ENCODE results near the gene H3-3A. TPM values are rescaled to one million over a fixed set of nuclear protein-coding genes. Genes with fewer than 3 reads are reported as not detected.

The H3-3A gene
- total and polyA plus RNA-seq, 10 of the 15 experiments (the other 5 are each of a cell fraction or from before 2014, with no cell fraction given): 215 to 486 (median 393) TPM

GRCh38 chr1:226118357-226118756 is 55.8 kb downstream of the H3-3A start:
- H3K27me3 ChIP-seq (replicated peaks in 1 of 2; ENCODE audit: control insufficient read depth in 2 of 2, insufficient read depth in 2 of 2, low read length in 1 of 2): no peaks in the 10 kb centered on the region
- H2AFZ ChIP-seq (ENCODE audit: control insufficient read depth, low read depth, low read length): no peak overlapping the region
- no peak overlapping the region for H3K27ac ChIP-seq (ENCODE audit: control insufficient read depth, insufficient read depth)
- H3K4me3 ChIP-seq: no peak overlapping the region
- H3K4me2 ChIP-seq (ENCODE audit: control insufficient read depth, insufficient read depth): no peak overlapping the region
- no peaks in the 10 kb centered on the region for H4K20me1 ChIP-seq (ENCODE audit: control insufficient read depth, insufficient read depth)
- TF ChIP-seq ZSCAN29 (IDR thresholded peaks at IDR 0.05) (no peak), SKIL (IDR thresholded peaks at IDR 0.05; ENCODE audit: low read depth, poor library complexity, severe bottlenecking) (no peak), BCLAF1 (IDR thresholded peaks at IDR 0.05) (no peak), MXI1 (IDR thresholded peaks at IDR 0.05; ENCODE audit: low read depth, low read length) (no peak), RBBP5 (conservative IDR thresholded peaks at IDR 0.05) (no peak), ZNF207 (IDR thresholded peaks at IDR 0.05; ENCODE audit: borderline replicate concordance) (no peak), ZNF217 (IDR thresholded peaks at IDR 0.05) (no peak), NFYA (IDR thresholded peaks at IDR 0.05; ENCODE audit: borderline replicate concordance, low read depth, low read length) (no peak), PRDM15 (CRISPR knock-in tag; IDR thresholded peaks at IDR 0.05) (no peak)
- RAD21 ChIA-PET (ENCODE audit: unreplicated experiment): interaction anchor here (5.1 kb wide), 1 partner anchor 53 kb away, joined by 52 read pairs; no protein-coding TSS in a partner anchor
- SMC1A ChIA-PET (ENCODE audit: uncharacterized antibody, unreplicated experiment): interaction anchor here (1.0 to 5.5 kb wide), 5 partner anchors 8 to 121 kb away, joined by 3 to 65 read pairs (median 6); no protein-coding TSS in a partner anchor
- 79% methylated on average over 4 of the region's 4 CpGs for WGBS (ENCODE audit: insufficient coverage, insufficient replicate concordance, low lambda C conversion rate, missing lambda C conversion rate)
- H3K36me3 ChIP-seq (ENCODE audit: control insufficient read depth in 2 of 2, insufficient read depth in 2 of 2, low read length in 1 of 2): no peaks in the 10 kb centered on the region
- DNase-seq (ENCODE audit: low read depth, low spot score) (no peak), ATAC-seq (no peak), FAIRE-seq (no peak)
- no peaks in the 10 kb centered on the region for H3K9me3 ChIP-seq (replicated peaks; ENCODE audit: control insufficient read depth, insufficient read depth, low read length)
- POLR2A ChIA-PET: interaction anchor here (3.1 kb wide), 1 partner anchor 9 kb away, joined by 20 read pairs; no protein-coding TSS in a partner anchor
- CTCF ChIA-PET: interaction anchor here (1.2 to 11.5 kb wide), 6 partner anchors 8 to 157 kb away, joined by 3 to 198 read pairs (median 13); no protein-coding TSS in a partner anchor
- H3K9ac ChIP-seq (ENCODE audit: control insufficient read depth, insufficient read depth, low read length): no peak overlapping the region
- no peaks in the 10 kb centered on the region for H3K79me2 ChIP-seq (ENCODE audit: control insufficient read depth, insufficient read depth, low read length)
- BruUV-seq (replicated peaks): no TSS peak
- H3K4me1 ChIP-seq (ENCODE audit: control insufficient read depth, insufficient read depth, low read length): peaks cover 19% of the 10 kb centered on the region
- in situ Hi-C loops (cut with MboI): no loop called here
- intact Hi-C loops (cut with micrococcal nuclease; ENCODE audit: unreplicated experiment): loop anchor here (10.0 kb wide), 1 partner anchor 344 kb away; the partner anchor contains the start of gene SRP9

Data from GM12878 (cell line).